Measurements from ENCODE around the gene SLA2.

SLA2 gene

GRCh38 chr20:36629719-36630681 lies 16.0 kb downstream of the SLA2 start:
- DNase-seq (ENCODE audit: low read depth), result no peak
- no peak for TF ChIP-seq CTCF (IDR thresholded peaks at IDR 0.05; ENCODE audit: control insufficient read depth, insufficient read depth, low read depth, low read length, missing control alignments)
- no peak overlapping the region for H3K4me3 ChIP-seq (ENCODE audit: control insufficient read depth, low read depth, low read length)

GRCh38 chr20:36628076-36628475 lies 17.9 kb downstream of the SLA2 start:
- no peak for DNase-seq (ENCODE audit: low read depth)
- H3K4me3 ChIP-seq (ENCODE audit: control insufficient read depth, low read depth, low read length), result no peak overlapping the region

GRCh38 chr20:36624944-36625324 lies 21.1 kb downstream of the SLA2 start:
- H3K4me3 ChIP-seq (ENCODE audit: control insufficient read depth, low read depth, low read length), result no peak overlapping the region
- no peak for DNase-seq (ENCODE audit: low read depth)
- no peak for TF ChIP-seq CTCF (IDR thresholded peaks at IDR 0.05; ENCODE audit: control insufficient read depth, insufficient read depth, low read depth, low read length, missing control alignments)

More at GRCh38 chr20:36628076-36628475, 17.9 kb downstream of the SLA2 start:
- TF ChIP-seq CTCF (IDR thresholded peaks at IDR 0.05; ENCODE audit: control insufficient read depth, insufficient read depth, low read depth, low read length, missing control alignments), result no peak

- TF ChIP-seq CTCF (IDR thresholded peaks at IDR 0.05; ENCODE audit: control insufficient read depth, insufficient read depth, low read depth, low read length, missing control alignments), result no peak
- no peak overlapping the region for H3K4me3 ChIP-seq (ENCODE audit: control insufficient read depth, low read depth, low read length)
- no peak for DNase-seq (ENCODE audit: low read depth)
Measured at GRCh38 chr20:36624068-36624943, 21.7 kb downstream of the SLA2 start.

GRCh38 chr20:36623444-36623843 lies 22.6 kb downstream of the SLA2 start:
- TF ChIP-seq CTCF (IDR thresholded peaks at IDR 0.05; ENCODE audit: control insufficient read depth, insufficient read depth, low read depth, low read length, missing control alignments), result no peak
- no peak for DNase-seq (ENCODE audit: low read depth)
- H3K4me3 ChIP-seq (ENCODE audit: control insufficient read depth, low read depth, low read length), result no peak overlapping the region

GRCh38 chr20:36620917-36621316 lies 25.1 kb downstream of the SLA2 start:
- no peak overlapping the region for H3K4me3 ChIP-seq (ENCODE audit: control insufficient read depth, low read depth, low read length)
- no peak for TF ChIP-seq CTCF (IDR thresholded peaks at IDR 0.05; ENCODE audit: control insufficient read depth, insufficient read depth, low read depth, low read length, missing control alignments)
- no peak for DNase-seq (ENCODE audit: low read depth)
